Measurements from ENCODE around the gene CNTNAP2. TPM values are rescaled to one million over a fixed set of nuclear protein-coding genes. Genes with fewer than 3 reads are reported as not detected.

The CNTNAP2 gene
- polyA plus RNA-seq, 1 experiment: not detected

DNA sequence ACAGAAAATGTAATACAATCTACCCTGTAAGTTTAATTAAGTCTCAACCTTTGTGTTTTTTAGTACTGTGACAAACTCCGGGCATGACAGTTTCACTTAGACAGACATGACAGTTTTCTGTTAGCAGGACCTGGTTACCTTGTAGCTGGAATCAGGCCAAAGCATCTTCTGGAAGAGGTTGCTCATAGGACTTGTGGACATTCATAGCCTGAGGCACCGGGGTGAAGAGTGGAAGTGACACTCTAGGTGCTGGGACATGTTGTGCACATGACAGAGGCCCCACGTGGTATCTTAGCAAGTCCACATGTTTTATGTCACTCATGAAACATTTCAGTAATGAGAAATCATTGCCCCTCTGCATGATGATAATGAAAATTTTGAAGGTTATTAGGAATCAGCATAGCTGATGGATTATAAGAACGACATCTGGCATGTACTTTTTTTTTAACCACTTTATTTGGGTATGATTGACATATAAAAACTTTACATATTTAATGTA is 441.4 kb downstream of the CNTNAP2 start:
- ChIA-PET POLR2A (no interaction called here), CTCF (no interaction called here)
- no peaks in the 10 kb centered on the region for H3K36me3 ChIP-seq (ENCODE audit: control insufficient read depth, insufficient read depth, low read length)
- no peak for DNase-seq (ENCODE audit: low read depth)
- TF ChIP-seq, protein P1, sequence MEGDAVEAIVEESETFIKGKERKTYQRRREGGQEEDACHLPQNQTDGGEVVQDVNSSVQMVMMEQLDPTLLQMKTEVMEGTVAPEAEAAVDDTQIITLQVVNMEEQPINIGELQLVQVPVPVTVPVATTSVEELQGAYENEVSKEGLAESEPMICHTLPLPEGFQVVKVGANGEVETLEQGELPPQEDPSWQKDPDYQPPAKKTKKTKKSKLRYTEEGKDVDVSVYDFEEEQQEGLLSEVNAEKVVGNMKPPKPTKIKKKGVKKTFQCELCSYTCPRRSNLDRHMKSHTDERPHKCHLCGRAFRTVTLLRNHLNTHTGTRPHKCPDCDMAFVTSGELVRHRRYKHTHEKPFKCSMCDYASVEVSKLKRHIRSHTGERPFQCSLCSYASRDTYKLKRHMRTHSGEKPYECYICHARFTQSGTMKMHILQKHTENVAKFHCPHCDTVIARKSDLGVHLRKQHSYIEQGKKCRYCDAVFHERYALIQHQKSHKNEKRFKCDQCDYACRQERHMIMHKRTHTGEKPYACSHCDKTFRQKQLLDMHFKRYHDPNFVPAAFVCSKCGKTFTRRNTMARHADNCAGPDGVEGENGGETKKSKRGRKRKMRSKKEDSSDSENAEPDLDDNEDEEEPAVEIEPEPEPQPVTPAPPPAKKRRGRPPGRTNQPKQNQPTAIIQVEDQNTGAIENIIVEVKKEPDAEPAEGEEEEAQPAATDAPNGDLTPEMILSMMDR (IDR thresholded peaks at IDR 0.05; ENCODE audit: insufficient read depth, low read depth, low read length): no peak
- no peak overlapping the region for H3K4me3 ChIP-seq (ENCODE audit: low read depth, low read length)
- no peaks in the 10 kb centered on the region for H3K27me3 ChIP-seq (ENCODE audit: control insufficient read depth, insufficient read depth, low read length)

DNA sequence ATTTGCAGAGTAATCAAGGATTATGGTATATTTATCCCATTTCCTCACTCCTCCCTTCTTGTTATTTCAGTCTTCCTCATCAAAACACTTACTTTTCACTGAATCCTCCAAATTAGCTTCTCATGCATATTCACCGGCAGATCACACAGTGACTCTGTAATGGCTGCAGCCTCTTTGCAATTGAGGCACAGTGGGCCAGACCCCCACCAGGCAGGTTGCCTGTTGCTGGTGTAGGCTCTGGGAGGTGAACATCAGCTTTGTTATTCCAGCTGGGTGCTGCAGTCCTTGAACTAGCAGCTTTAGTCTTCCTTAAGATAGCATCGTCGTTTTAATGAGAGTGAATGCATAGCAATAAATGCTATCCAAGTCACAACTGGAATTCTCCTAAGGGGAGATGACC is 449.3 kb downstream of the CNTNAP2 start:
- TF ChIP-seq, protein P1 (IDR thresholded peaks at IDR 0.05; ENCODE audit: insufficient read depth, low read depth, low read length): no peak
- POLR2A ChIA-PET: no interaction called here
- no peak for DNase-seq (ENCODE audit: low read depth)
- no peaks in the 10 kb centered on the region for H3K36me3 ChIP-seq (ENCODE audit: control insufficient read depth, insufficient read depth, low read length)
- H3K4me3 ChIP-seq (ENCODE audit: low read depth, low read length): no peak overlapping the region
- CTCF ChIA-PET: no interaction called here
- H3K27me3 ChIP-seq (ENCODE audit: control insufficient read depth, insufficient read depth, low read length): no peaks in the 10 kb centered on the region

DNA sequence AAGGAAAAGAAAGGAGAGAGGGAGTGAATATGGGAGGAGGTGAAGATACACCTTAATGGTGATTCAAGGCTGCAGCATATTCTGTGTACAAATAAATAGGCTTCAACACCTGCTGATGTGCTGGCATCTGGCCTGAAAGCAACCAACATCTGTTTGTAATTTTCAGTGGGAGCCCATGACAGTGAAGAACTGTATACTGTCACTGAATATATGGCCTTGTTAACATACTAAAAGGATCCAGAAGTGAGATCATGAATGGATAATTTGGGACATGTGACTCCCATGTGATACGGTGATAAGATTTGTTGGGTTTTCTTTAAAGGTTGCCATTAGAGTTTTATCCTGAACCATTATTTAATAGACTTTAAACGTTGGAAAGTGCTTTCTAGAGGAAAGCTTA is 459.3 kb downstream of the CNTNAP2 start:
- POLR2A ChIA-PET: no interaction called here
- CTCF ChIA-PET: no interaction called here
- no peaks in the 10 kb centered on the region for H3K36me3 ChIP-seq (ENCODE audit: control insufficient read depth, insufficient read depth, low read length)
- H3K4me3 ChIP-seq (ENCODE audit: low read depth, low read length): no peak overlapping the region
- no peaks in the 10 kb centered on the region for H3K27me3 ChIP-seq (ENCODE audit: control insufficient read depth, insufficient read depth, low read length)
- no peak for DNase-seq (ENCODE audit: low read depth)
- TF ChIP-seq, protein P1 (IDR thresholded peaks at IDR 0.05; ENCODE audit: insufficient read depth, low read depth, low read length): no peak

DNA sequence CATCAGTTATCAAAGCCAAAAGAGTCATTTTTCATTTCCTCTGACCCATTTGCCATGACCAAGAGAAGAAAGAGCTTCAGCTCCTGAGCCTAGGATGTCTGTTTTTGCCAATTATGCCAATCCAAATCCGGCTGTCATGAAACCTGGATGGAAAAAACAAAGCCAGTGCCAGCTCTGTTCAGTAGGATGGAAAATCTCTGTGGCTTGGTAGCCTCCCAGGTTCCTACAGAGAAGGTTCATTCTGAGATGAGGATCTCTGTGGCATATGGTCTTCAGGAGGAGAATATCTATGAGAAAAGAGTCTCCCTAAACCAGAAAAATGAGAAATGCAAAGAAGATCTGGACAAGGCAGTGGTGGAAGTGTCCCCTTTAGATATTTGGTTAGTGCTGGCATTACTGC is 475.4 kb downstream of the CNTNAP2 start:
- ChIA-PET POLR2A (no interaction called here), CTCF (no interaction called here)
- TF ChIP-seq, protein P1 (IDR thresholded peaks at IDR 0.05; ENCODE audit: insufficient read depth, low read depth, low read length): no peak
- H3K36me3 ChIP-seq (ENCODE audit: control insufficient read depth, insufficient read depth, low read length): no peaks in the 10 kb centered on the region
- no peaks in the 10 kb centered on the region for H3K27me3 ChIP-seq (ENCODE audit: control insufficient read depth, insufficient read depth, low read length)
- no peak overlapping the region for H3K4me3 ChIP-seq (ENCODE audit: low read depth, low read length)
- no peak for DNase-seq (ENCODE audit: low read depth)

DNA sequence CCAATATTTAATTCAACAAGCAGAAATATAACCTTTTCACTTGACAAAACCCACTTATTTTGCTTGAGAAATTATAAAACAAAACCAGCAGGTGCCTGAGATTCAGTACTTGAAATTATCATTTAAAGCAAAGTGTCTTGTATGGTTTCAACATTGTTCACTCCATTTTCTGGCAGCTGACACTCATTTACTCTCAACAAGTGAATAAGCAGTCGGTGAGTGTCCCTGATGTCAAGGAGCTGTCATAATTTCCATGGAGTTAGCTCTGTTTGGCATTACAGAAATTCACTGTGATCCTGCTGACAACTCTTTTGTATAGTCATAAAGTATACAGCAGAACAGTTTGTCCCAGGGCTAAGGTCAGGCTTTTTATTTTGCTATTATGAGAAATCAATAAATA is 490.0 kb downstream of the CNTNAP2 start:
- Histone ChIP-seq H3K4me3 (ENCODE audit: low read depth, low read length) (no peak overlapping the region), H3K27me3 (ENCODE audit: control insufficient read depth, insufficient read depth, low read length) (no peaks in the 10 kb centered on the region), H3K36me3 (ENCODE audit: control insufficient read depth, insufficient read depth, low read length) (no peaks in the 10 kb centered on the region)
- ChIA-PET CTCF (no interaction called here), POLR2A (no interaction called here)
- TF ChIP-seq, protein P1 (IDR thresholded peaks at IDR 0.05; ENCODE audit: insufficient read depth, low read depth, low read length): no peak
- DNase-seq (ENCODE audit: low read depth): no peak

All from BJ (cell line).